H1 (cell line): ENCODE measurements around the gene EMX1. TPM values are rescaled to one million over a fixed set of nuclear protein-coding genes. Genes with fewer than 3 reads are reported as not detected.

Experiments used
- CTCF ChIA-PET: fragments of 300-600 bp; sonication (Branson Sonifier 250); formaldehyde crosslinking; loops from one replicate; lab custom pipeline; 2021; ENCODE audit not compliant: partially characterized antibody; lab: Charles Lee
- POLR2A ChIA-PET: fragments of 300-600 bp; sonication (Branson Sonifier 250); formaldehyde crosslinking; loops from one replicate; lab custom pipeline; 2021; ENCODE audit warnings: inconsistent platforms; ENCODE audit not compliant: partially characterized antibody; lab: Charles Lee
- DNase-seq, 2 experiments: peaks; one replicate each; pipeline versions ENCODE4 v3.0.0 to v3.0.0-alpha.2; 2010 to 2022; ENCODE audit warnings: low spot score in 2 of 2, low read depth in 1 of 2, mixed read lengths in 1 of 2
- FAIRE-seq: peaks from 2 replicates; lab custom pipeline; 2011; peaks lifted over from hg19 to GRCh38; lab: Jason Lieb, UNC
- H2AFZ ChIP-seq: 2 replicates; pipeline ENCODE4 v1.8.1; 2012; ENCODE audit warnings: low read length, inconsistent platforms
- H2AK5ac ChIP-seq: 2 replicates; pipeline ENCODE4 v1.6.1; 2013; ENCODE audit warnings: low read depth, low read length
- H2BK120ac ChIP-seq: replicated peaks from 2 replicates; pipeline ENCODE3; 2013; ENCODE audit warnings: low read depth, low read length, inconsistent platforms
- H2BK12ac ChIP-seq: 2 replicates; pipeline ENCODE4 v1.6.1; 2013; ENCODE audit warnings: low read depth, low read length
- H2BK15ac ChIP-seq: 2 replicates; pipeline ENCODE4 v1.6.1; 2013; ENCODE audit warnings: low read length
- H2BK20ac ChIP-seq: 2 replicates; pipeline ENCODE4 v1.6.1; 2013; ENCODE audit warnings: low read length
- H2BK5ac ChIP-seq: 2 replicates; pipeline ENCODE4 v1.6.1; 2013; ENCODE audit warnings: low read depth, low read length
- H3K14ac ChIP-seq: 2 replicates; pipeline ENCODE4 v1.6.1; 2013; ENCODE audit warnings: inconsistent platforms; ENCODE audit not compliant: insufficient read length
- H3K18ac ChIP-seq: 2 replicates; pipeline ENCODE4 v1.6.1; 2013; ENCODE audit warnings: low read length; ENCODE audit errors: extremely low read depth
- H3K23ac ChIP-seq: 2 replicates; pipeline ENCODE4 v1.6.1; 2013; ENCODE audit warnings: inconsistent platforms; ENCODE audit not compliant: insufficient read length
- H3K23me2 ChIP-seq: 2 replicates; pipeline ENCODE4 v1.6.1; 2013; ENCODE audit warnings: low read depth, low read length
- H3K27ac ChIP-seq: 2 replicates; pipeline ENCODE4 v1.6.1; 2011; ENCODE audit warnings: low read depth, low read length, inconsistent platforms
- H3K27me3 ChIP-seq, 4 experiments: replicated peaks in 1 of 4; 1 replicate in 1 of 4; 2 replicates in 3 of 4; pipeline versions ENCODE4 v1.6.1 to v1.8.1; 2011 to 2013; ENCODE audit warnings: low read length in 3 of 4, mild to moderate bottlenecking in 3 of 4, inconsistent platforms in 2 of 4, mixed read lengths in 2 of 4, moderate library complexity in 1 of 4; ENCODE audit not compliant: control insufficient read depth in 3 of 4, insufficient read depth in 3 of 4; ENCODE audit errors: extremely low read depth in 1 of 4
- H3K36me3 ChIP-seq, 4 experiments: 2 replicates each; pipeline versions ENCODE4 v1.6.1 to v1.8.1; 2011 to 2013; ENCODE audit warnings: mild to moderate bottlenecking in 4 of 4, low read length in 3 of 4, moderate library complexity in 2 of 4, control low read depth in 1 of 4, inconsistent platforms in 1 of 4; ENCODE audit not compliant: insufficient read depth in 4 of 4, control insufficient read depth in 2 of 4
- H3K4ac ChIP-seq: replicated peaks from 2 replicates; pipeline ENCODE3; 2013; ENCODE audit warnings: low read length, low read depth, mixed read lengths, inconsistent platforms; ENCODE audit not compliant: insufficient read length
- H3K4me1 ChIP-seq, 4 experiments: replicated peaks in 1 of 4; 1 replicate in 1 of 4; 2 replicates in 3 of 4; pipeline versions ENCODE4 v1.6.1 to v1.8.1; 2011 to 2013; ENCODE audit warnings: low read length in 3 of 4, inconsistent platforms in 2 of 4, mixed read lengths in 1 of 4; ENCODE audit not compliant: insufficient read depth in 4 of 4, control insufficient read depth in 3 of 4
- H3K4me2 ChIP-seq, 2 experiments: 2 replicates each; pipeline versions ENCODE4 v1.6.1 to v1.8.1; 2011 to 2013; ENCODE audit warnings: low read depth in 2 of 2, low read length in 2 of 2, control low read depth in 1 of 2, inconsistent platforms in 1 of 2, mild to moderate bottlenecking in 1 of 2; ENCODE audit not compliant: insufficient read depth in 1 of 2
- H3K4me3 ChIP-seq, 4 experiments: fragments of 200-600, 300-600 bp in 1 of 4; sonication (generic), shearing (Covaris generic), sonication (Bioruptor Twin) in 1 of 4; 2 replicates each; pipeline versions ENCODE4 v1.5.1 to v1.8.1; 2011 to 2016; ENCODE audit warnings: low read length in 4 of 4, low read depth in 3 of 4, control low read depth in 2 of 4, inconsistent platforms in 2 of 4, mild to moderate bottlenecking in 2 of 4, mixed read lengths in 1 of 4, moderate library complexity in 1 of 4; ENCODE audit not compliant: insufficient read depth in 2 of 4; ENCODE audit errors: extremely low read depth in 1 of 4
- H3K56ac ChIP-seq: replicated peaks from 2 replicates; pipeline ENCODE3; 2013; ENCODE audit warnings: low read depth, mild to moderate bottlenecking, mixed read lengths, low read length, inconsistent platforms; ENCODE audit not compliant: insufficient read length
- H3K79me1 ChIP-seq: 2 replicates; pipeline ENCODE4 v1.6.1; 2013; ENCODE audit warnings: low read depth, low read length, control low read depth
- H3K79me2 ChIP-seq, 2 experiments: 2 replicates each; pipeline versions ENCODE4 v1.6.1 to v1.8.1; 2012 to 2013; ENCODE audit warnings: low read length in 2 of 2, mild to moderate bottlenecking in 2 of 2, inconsistent platforms in 1 of 2; ENCODE audit not compliant: insufficient read depth in 2 of 2, control insufficient read depth in 1 of 2
- H3K9ac ChIP-seq, 4 experiments: replicated peaks in 1 of 4; 1 replicate in 1 of 4; 2 replicates in 3 of 4; pipeline versions ENCODE4 v1.6.1 to v1.8.1; 2011 to 2013; ENCODE audit warnings: low read depth in 3 of 4, low read length in 3 of 4, control low read depth in 2 of 4, mild to moderate bottlenecking in 2 of 4, moderate library complexity in 2 of 4, inconsistent platforms in 1 of 4; ENCODE audit errors: extremely low read depth in 1 of 4
- H3K9me3 ChIP-seq, 2 experiments: 2 replicates each; pipeline versions ENCODE4 v1.6.1 to v1.8.1; 2012 to 2013; ENCODE audit warnings: mild to moderate bottlenecking in 2 of 2, moderate library complexity in 2 of 2, control low read depth in 1 of 2, inconsistent platforms in 1 of 2, low read depth in 1 of 2, low read length in 1 of 2, mixed read lengths in 1 of 2; ENCODE audit not compliant: insufficient read depth in 2 of 2
- H4K20me1 ChIP-seq, 2 experiments: replicated peaks in 1 of 2; 2 replicates each; pipeline versions ENCODE3 to v1.8.1; 2011 to 2013; ENCODE audit warnings: inconsistent platforms in 2 of 2, low read length in 2 of 2, mild to moderate bottlenecking in 1 of 2; ENCODE audit not compliant: insufficient read depth in 2 of 2, control insufficient read depth in 1 of 2
- H4K5ac ChIP-seq: 2 replicates; pipeline ENCODE4 v1.6.1; 2013; ENCODE audit warnings: low read length, low read depth, mixed read lengths, inconsistent platforms; ENCODE audit not compliant: insufficient read length
- H4K8ac ChIP-seq: 2 replicates; pipeline ENCODE4 v1.8.0; 2013; ENCODE audit warnings: mild to moderate bottlenecking, moderate library complexity, low read length, inconsistent platforms; ENCODE audit not compliant: insufficient read depth; ENCODE audit errors: extremely low read depth
- H4K91ac ChIP-seq: replicated peaks from 2 replicates; pipeline ENCODE3; 2013; ENCODE audit warnings: low read length, mixed read lengths, inconsistent platforms; ENCODE audit not compliant: insufficient read length
- ASH2L ChIP-seq: fragments of 200-600, 300-600 bp; sonication (generic); IDR thresholded peaks from one replicate; pipeline ENCODE4 v1.7.1; 2017; ENCODE audit warnings: low read length
- BACH1 ChIP-seq: IDR thresholded peaks from 2 replicates; pipeline ENCODE4 v1.6.1; 2012; ENCODE audit warnings: low read length, improper control_type of control experiment
- CBX5 ChIP-seq: fragments of 300-800, 300-1000 bp; sonication (generic); IDR thresholded peaks from 2 replicates; pipeline ENCODE4 v1.7.1; 2016; ENCODE audit warnings: antibody characterized with exemption, low read length, low read depth
- HDAC2 ChIP-seq, 2 experiments: fragments of 300-600 bp in 1 of 2; sonication (generic) in 1 of 2; IDR thresholded peaks; 2 replicates each; pipeline ENCODE4 v1.6.1; 2011 to 2012; ENCODE audit warnings: low read depth in 2 of 2, low read length in 2 of 2, mild to moderate bottlenecking in 2 of 2, moderate library complexity in 2 of 2, borderline replicate concordance in 1 of 2, inconsistent platforms in 1 of 2
- JUND ChIP-seq: IDR thresholded peaks from 2 replicates; pipeline ENCODE4 v1.6.1; 2011; ENCODE audit warnings: mild to moderate bottlenecking, improper control_type of control experiment, low read length
- NRF1 ChIP-seq: IDR thresholded peaks from 2 replicates; pipeline ENCODE4 v1.6.1; 2011; ENCODE audit warnings: mild to moderate bottlenecking, low read depth, low read length, improper control_type of control experiment
- RAD21 ChIP-seq, 2 experiments: IDR thresholded peaks in 1 of 2; conservative IDR thresholded peaks in 1 of 2; 2 replicates each; pipeline ENCODE4 v1.6.1; 2011; ENCODE audit warnings: low read depth in 2 of 2, low read length in 2 of 2, improper control_type of control experiment in 1 of 2, inconsistent platforms in 1 of 2, mild to moderate bottlenecking in 1 of 2, moderate library complexity in 1 of 2
- RXRA ChIP-seq: IDR thresholded peaks from 2 replicates; pipeline ENCODE4 v1.6.1; 2011; ENCODE audit warnings: low read depth, mild to moderate bottlenecking, low read length, moderate library complexity; ENCODE audit not compliant: insufficient read depth
- SP1 ChIP-seq: IDR thresholded peaks from 2 replicates; pipeline ENCODE4 v1.6.1; 2011; ENCODE audit warnings: low read depth, low read length
- ZNF274 ChIP-seq: IDR thresholded peaks from 2 replicates; pipeline ENCODE4 v1.7.0; 2012; ENCODE audit warnings: low read length, borderline replicate concordance; ENCODE audit errors: extremely low read depth
- WGBS, 2 experiments: shearing (Covaris generic) in 1 of 2; methylation state at CpG; one replicate each; pipeline versions ENCODE4 v1.1.6 to v1.1.7; 2013 to 2015; ENCODE audit warnings: low lambda C conversion rate in 2 of 2, mixed read lengths in 2 of 2, inconsistent platforms in 1 of 2, low coverage in 1 of 2, missing lambda C conversion rate in 1 of 2; ENCODE audit not compliant: insufficient replicate concordance in 2 of 2, insufficient coverage in 1 of 2, insufficient read length in 1 of 2; ENCODE audit errors: extremely low coverage in 1 of 2, missing lambda C conversion rate in 1 of 2; 5-methylcytosine and 5-hydroxymethylcytosine counted together
- polyA plus RNA-seq, 7 experiments: library from polyadenylated mRNA; depleted of rRNA in 3 of 7; stranded (reverse) in 5 of 7; unstranded in 2 of 7; fragments of >200 nt in 5 of 7; fragments of 200-250 nt in 2 of 7; gene quantifications; 1 replicate in 5 of 7; 2 replicates in 1 of 7; 4 replicates in 1 of 7; pipeline versions ENCODE4 v1.2.1 to v1.2.3, GENCODE V29; 2011 to 2013; ENCODE audit warnings: missing spikeins in 2 of 7, mixed read lengths in 2 of 7
- total RNA-seq: library from RNA; stranded (reverse); fragmentation: NEBNext Ultra II Directional; extraction: Animal tissue kit (Norgen Biotek cat#: 25700); gene quantifications from 2 replicates; pipeline ENCODE4 v1.2.1, GENCODE V29; 2021

The EMX1 gene
- total and polyA plus RNA-seq, 2 of the 8 experiments (the other 6 are each of a cell fraction or from before 2014, with no cell fraction given), result 2.4 to 4.9 TPM

DNA sequence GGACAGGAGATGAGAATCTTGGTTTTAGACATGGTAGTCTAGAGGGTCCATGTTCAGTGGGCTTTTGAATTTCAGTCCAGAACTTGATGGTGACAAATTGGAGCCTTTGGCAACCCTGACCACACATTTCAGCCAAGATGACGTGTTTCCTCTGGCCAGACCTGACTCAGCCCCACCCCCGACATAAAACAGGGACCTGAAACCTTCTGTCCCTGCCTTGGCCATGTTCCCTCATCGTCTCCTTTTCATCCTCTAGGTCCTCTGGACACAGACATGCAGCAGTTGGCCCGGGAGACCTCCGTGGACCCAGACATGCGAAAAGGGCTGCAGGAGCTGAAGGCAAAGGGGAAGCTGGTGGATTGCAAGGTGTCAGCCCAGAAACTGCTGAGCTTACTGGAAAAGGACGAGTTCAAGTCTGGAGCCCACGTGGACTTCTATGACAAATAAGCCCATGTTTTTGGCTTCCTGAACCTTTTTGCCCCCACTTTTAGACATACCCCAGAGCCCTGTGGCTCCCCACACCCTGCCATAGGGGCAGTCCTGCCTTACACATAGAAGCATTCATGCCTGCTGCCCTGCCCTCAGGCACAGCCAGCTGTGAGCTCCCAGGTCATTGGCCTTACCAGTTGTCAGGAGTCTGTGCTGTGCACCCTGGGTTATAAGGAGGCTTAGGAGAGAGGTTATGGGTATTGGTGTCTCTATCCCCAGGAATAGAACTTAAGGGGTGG, 26.1 kb upstream of the EMX1 start:
- Histone ChIP-seq H2BK20ac (no peak overlapping the region), H3K4me2 (no peak overlapping the region), H4K91ac (no peak overlapping the region), H2BK120ac (no peak overlapping the region), H3K23me2 (peaks cover 9% of the 10 kb centered on the region; the same call in 1 of the 2 replicates), H3K4me1 (peaks cover 5 to 17% (median 8%) of the 10 kb centered on the region in 4 experiments), H3K9me3 (no peaks in the 10 kb centered on the region), H4K5ac (no peak overlapping the region), H3K27ac (no peak overlapping the region), H3K56ac (no peak overlapping the region), H3K14ac (no peak overlapping the region), H2BK12ac (no peak overlapping the region), H3K4ac (no peak overlapping the region), H3K79me2 (no peaks in the 10 kb centered on the region), H4K8ac (no peak overlapping the region), H3K36me3 (no peaks in the 10 kb centered on the region), H3K4me3 (no peak overlapping the region), H2BK15ac (no peak overlapping the region), H3K27me3 (peaks cover 0 to 54% (median 39%) of the 10 kb centered on the region in 4 experiments; a peak in 6 of 7 replicates), H3K9ac (no peak overlapping the region), H2AFZ (no peak overlapping the region), H3K18ac (no peak overlapping the region), H3K23ac (no peak overlapping the region), H2BK5ac (no peak overlapping the region), H4K20me1 (peaks cover 0 to 4% of the 10 kb centered on the region in 2 experiments), H2AK5ac (no peak overlapping the region), H3K79me1 (no peaks in the 10 kb centered on the region)
- ChIA-PET POLR2A (no interaction called here), CTCF (interaction anchor here (0.8 to 19.1 kb wide), 15 partner anchors 8 to 321 kb away, joined by 3 to 497 read pairs (median 21); partner anchors contain the start of gene EMX1)
- FAIRE-seq, result no peak
- TF ChIP-seq ASH2L (no peak), HDAC2 (IDR thresholded peaks at IDR 0.05; ENCODE audit: borderline replicate concordance in 1 of 2, low read depth in 2 of 2, low read length in 2 of 2) (no peak), SP1 (no peak), CBX5 (no peak), ZNF274 (no peak), BACH1 (no peak), NRF1 (no peak), JUND (no peak), RXRA (no peak), RAD21 (IDR thresholded peaks at IDR 0.05 in 1 of 2, conservative IDR thresholded peaks at IDR 0.05 in 1 of 2; ENCODE audit: low read depth in 2 of 2, low read length in 2 of 2) (no peak)
- 86% methylated on average over 8 of the region's 8 CpGs; no CpG with 5 or more reads in 1 of the 2 experiments for WGBS, 2 experiments
- no peak for DNase-seq
